Sigmoid colon (tissue), 7 donors: ENCODE data around the gene HNRNPU. TPM values are rescaled to one million over a fixed set of nuclear protein-coding genes. Genes with fewer than 3 reads are reported as not detected.

Source experiments
- DNase-seq: peaks from one replicate; pipeline ENCODE4 v3.0.0-alpha.2; 2019
- H3K27ac ChIP-seq, 4 donors: fragments of 200-600 bp; sonication (generic); one replicate each; pipeline ENCODE4 v1.5.1; 2016 to 2019; ENCODE audit warnings: mild to moderate bottlenecking in 1 of 4
- H3K27me3 ChIP-seq, 3 donors: fragments of 200-600 bp; sonication (generic); one replicate each; pipeline ENCODE4 v1.5.1; 2019; ENCODE audit warnings: mild to moderate bottlenecking in 1 of 3
- H3K36me3 ChIP-seq, 4 donors: fragments of 200-600 bp; sonication (generic); one replicate each; pipeline ENCODE4 v1.5.1; 2016 to 2019
- H3K4me1 ChIP-seq, 4 donors: fragments of 200-600 bp; sonication (generic); one replicate each; pipeline ENCODE4 v1.5.1; 2017 to 2019
- H3K4me3 ChIP-seq, 4 donors: fragments of 200-600 bp; sonication (generic); one replicate each; pipeline ENCODE4 v1.5.1; 2017 to 2019; ENCODE audit warnings: mild to moderate bottlenecking in 2 of 4, moderate library complexity in 1 of 4
- H3K9me3 ChIP-seq, 4 donors: fragments of 200-600 bp in 3 of 4; sonication (generic) in 3 of 4; one replicate each; pipeline versions ENCODE4 v1.5.1 to v1.6.1; 2013 to 2019
- EP300 ChIP-seq, 4 donors: sonication (generic); formaldehyde crosslinking; IDR thresholded peaks; one replicate each; pipeline ENCODE4 v1.6.1; 2017; ENCODE audit warnings: antibody characterized with exemption in 4 of 4
- POLR2A ChIP-seq, 2 donors: fragments of 450-650 bp; IDR thresholded peaks; one replicate each; pipeline ENCODE4 v1.6.1; 2016; ENCODE audit warnings: antibody characterized with exemption in 2 of 2, mild to moderate bottlenecking in 2 of 2, moderate library complexity in 2 of 2
- POLR2AphosphoS5 ChIP-seq, 4 donors: sonication (generic); formaldehyde crosslinking; IDR thresholded peaks; one replicate each; pipeline ENCODE4 v1.6.1; 2017; ENCODE audit warnings: antibody characterized with exemption in 4 of 4
- WGBS, 2 donors: extraction: QIAGEN DNeasy Blood & Tissue Kit; methylation state at CpG; one replicate each; pipeline ENCODE4 v1.1.7; 2013; 5-methylcytosine and 5-hydroxymethylcytosine counted together
- intact Hi-C: fragments of 100-400 bp; cut with DNase I; formaldehyde crosslinking; loops from one replicate; pipeline ENCODE4 v1.15.1; 2023
- polyA plus RNA-seq, 3 donors: library from polyadenylated mRNA; stranded (reverse); fragments of 200-250 nt; gene quantifications; one replicate each; pipeline ENCODE4 v1.2.3, GENCODE V29; 2013
- total RNA-seq, 4 donors: library from RNA; depleted of rRNA; stranded (reverse); fragments of >200 nt; gene quantifications; one replicate each; pipeline ENCODE4 v1.1.0, GENCODE V29; 2016
- TF ChIP-seq, protein P1 (sequence below), 4 experiments: fragments of 450-650 bp in 3 of 4; fragments of 200-600 bp in 1 of 4; IDR thresholded peaks; one replicate each; pipeline ENCODE4 v1.5.1; 2016 to 2019; ENCODE audit warnings: antibody characterized with exemption in 4 of 4, mild to moderate bottlenecking in 3 of 4, moderate library complexity in 2 of 4
- donor health status: healthy with polysubstance abuse.
- donor health status: Bipolar disorder and iron deficiency.
- donor health status: healthy.

HNRNPU gene
- total and polyA plus RNA-seq, 7 donors: 71.0 to 339 (median 264) TPM

DNA sequence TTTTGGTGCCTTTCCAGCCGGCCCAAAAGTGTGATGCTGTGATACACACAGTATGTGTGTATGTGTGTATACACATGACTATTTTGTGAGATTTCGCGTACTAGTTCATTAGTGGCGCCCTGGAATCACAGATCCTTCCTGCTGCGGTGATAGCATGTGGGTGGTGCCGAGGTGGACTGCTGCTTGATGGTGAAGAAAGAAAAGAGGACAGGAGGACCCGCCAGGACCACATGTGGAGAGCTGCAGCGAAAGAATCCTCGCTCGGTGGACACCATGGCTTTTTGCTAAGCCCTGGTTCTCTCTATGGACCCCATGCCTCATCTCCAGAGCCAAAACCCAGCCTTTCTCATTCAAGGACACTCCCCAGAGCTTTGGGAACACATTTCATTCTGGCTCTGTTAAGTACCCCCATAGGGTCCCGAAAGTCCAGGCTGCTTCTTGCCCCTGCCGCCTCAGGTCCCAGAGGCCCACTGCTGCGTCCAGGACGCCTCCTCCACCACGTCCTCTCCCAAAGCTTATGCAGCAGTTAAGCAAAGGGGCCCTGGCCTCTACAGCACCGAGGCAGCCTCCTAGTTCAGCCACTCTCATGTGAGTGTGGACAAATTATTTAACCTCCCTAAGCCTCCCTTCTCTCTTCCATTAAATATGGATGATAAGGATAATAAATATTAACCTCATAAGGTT, 61.6 kb downstream of the HNRNPU start:
- no peak for DNase-seq
- no peaks in the 10 kb centered on the region for H3K36me3 ChIP-seq
- no peak overlapping the region for H3K27ac ChIP-seq
- no peak overlapping the region for H3K4me3 ChIP-seq
- 68 to 78% methylated on average over 16 of the region's 16 CpGs for WGBS, 2 donors
- no peaks in the 10 kb centered on the region for H3K9me3 ChIP-seq
- H3K4me1 ChIP-seq: no peaks in the 10 kb centered on the region
- no peak for TF ChIP-seq POLR2A (IDR thresholded peaks at IDR 0.05)
- no peak for TF ChIP-seq POLR2AphosphoS5 (IDR thresholded peaks at IDR 0.05)
- no peak for TF ChIP-seq EP300 (IDR thresholded peaks at IDR 0.05)
- TF ChIP-seq, protein P1, sequence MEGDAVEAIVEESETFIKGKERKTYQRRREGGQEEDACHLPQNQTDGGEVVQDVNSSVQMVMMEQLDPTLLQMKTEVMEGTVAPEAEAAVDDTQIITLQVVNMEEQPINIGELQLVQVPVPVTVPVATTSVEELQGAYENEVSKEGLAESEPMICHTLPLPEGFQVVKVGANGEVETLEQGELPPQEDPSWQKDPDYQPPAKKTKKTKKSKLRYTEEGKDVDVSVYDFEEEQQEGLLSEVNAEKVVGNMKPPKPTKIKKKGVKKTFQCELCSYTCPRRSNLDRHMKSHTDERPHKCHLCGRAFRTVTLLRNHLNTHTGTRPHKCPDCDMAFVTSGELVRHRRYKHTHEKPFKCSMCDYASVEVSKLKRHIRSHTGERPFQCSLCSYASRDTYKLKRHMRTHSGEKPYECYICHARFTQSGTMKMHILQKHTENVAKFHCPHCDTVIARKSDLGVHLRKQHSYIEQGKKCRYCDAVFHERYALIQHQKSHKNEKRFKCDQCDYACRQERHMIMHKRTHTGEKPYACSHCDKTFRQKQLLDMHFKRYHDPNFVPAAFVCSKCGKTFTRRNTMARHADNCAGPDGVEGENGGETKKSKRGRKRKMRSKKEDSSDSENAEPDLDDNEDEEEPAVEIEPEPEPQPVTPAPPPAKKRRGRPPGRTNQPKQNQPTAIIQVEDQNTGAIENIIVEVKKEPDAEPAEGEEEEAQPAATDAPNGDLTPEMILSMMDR (IDR thresholded peaks at IDR 0.05): no peak
- intact Hi-C loops: no loop called here
- no peaks in the 10 kb centered on the region for H3K27me3 ChIP-seq

DNA sequence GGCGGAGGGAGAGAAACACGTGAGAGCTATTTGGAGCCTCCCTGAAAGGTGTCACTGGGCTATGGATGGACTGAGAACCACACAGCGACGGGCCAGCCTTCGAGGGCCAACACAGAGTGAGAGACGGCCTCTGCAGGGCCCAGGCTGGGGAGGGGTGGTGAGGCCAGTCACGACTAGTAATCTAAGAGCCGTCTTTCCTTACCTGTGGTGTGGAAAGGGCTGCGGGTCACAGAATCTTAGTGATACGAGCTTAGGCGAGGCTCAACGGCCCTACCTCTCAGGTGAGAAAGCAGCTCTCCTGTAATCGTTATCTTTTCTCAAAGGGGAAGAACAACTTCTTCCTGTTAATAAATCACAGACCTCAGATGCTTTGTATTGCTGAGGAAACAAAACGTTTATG, 62.3 kb downstream of the HNRNPU start:
- no peak overlapping the region for H3K27ac ChIP-seq
- intact Hi-C loops: no loop called here
- no peaks in the 10 kb centered on the region for H3K4me1 ChIP-seq
- no peaks in the 10 kb centered on the region for H3K9me3 ChIP-seq
- no peaks in the 10 kb centered on the region for H3K36me3 ChIP-seq
- 33 to 51% methylated on average over 14 of the region's 14 CpGs for WGBS, 2 donors
- DNase-seq: no peak
- TF ChIP-seq POLR2AphosphoS5 (IDR thresholded peaks at IDR 0.05): no peak
- TF ChIP-seq, protein P1 (IDR thresholded peaks at IDR 0.05): no peak
- TF ChIP-seq EP300 (IDR thresholded peaks at IDR 0.05): no peak
- no peak for TF ChIP-seq POLR2A (IDR thresholded peaks at IDR 0.05)
- H3K27me3 ChIP-seq: no peaks in the 10 kb centered on the region
- H3K4me3 ChIP-seq: no peak overlapping the region

- no peak for DNase-seq
- H3K36me3 ChIP-seq: no peaks in the 10 kb centered on the region
- 56 to 76% methylated on average over 14 of the region's 14 CpGs for WGBS, 2 donors
- no peaks in the 10 kb centered on the region for H3K9me3 ChIP-seq
- H3K4me3 ChIP-seq: no peak overlapping the region
- H3K27me3 ChIP-seq: no peaks in the 10 kb centered on the region
- no peak overlapping the region for H3K27ac ChIP-seq
- no peaks in the 10 kb centered on the region for H3K4me1 ChIP-seq
- intact Hi-C loops: loop anchor here (1.0 kb wide), 1 partner anchor 241 kb away; no protein-coding TSS in a partner anchor
- no peak for TF ChIP-seq POLR2A (IDR thresholded peaks at IDR 0.05)
- TF ChIP-seq, protein P1 (IDR thresholded peaks at IDR 0.05): peak in 3 of 4 experiments; percentile 23 to 67 (median 43)
- TF ChIP-seq POLR2AphosphoS5 (IDR thresholded peaks at IDR 0.05): no peak
- no peak for TF ChIP-seq EP300 (IDR thresholded peaks at IDR 0.05)
These were observed 63.1 kb downstream of the HNRNPU start for GRCh38 chr1:244801246-244801645.

DNA sequence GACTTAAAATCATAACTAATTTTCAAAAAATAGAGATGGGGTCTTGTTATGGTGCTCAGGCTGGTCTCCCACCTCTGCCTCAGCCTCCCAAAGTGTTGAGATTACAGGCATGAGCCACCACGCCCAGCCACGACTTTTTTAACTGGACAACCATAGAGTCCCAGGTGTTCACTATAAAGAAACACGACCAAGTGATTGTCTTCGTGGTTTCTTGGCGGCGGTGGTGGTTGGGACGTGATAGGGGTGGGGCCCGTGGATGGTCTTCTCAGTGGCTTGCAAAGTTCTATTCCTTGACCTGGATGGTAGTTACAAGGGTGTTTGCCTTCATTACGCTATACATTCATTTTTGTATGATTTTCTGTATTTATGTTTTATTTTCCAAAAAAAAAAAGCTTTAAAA, 63.5 kb downstream of the HNRNPU start:
- no peak overlapping the region for H3K27ac ChIP-seq
- no peaks in the 10 kb centered on the region for H3K9me3 ChIP-seq
- TF ChIP-seq POLR2AphosphoS5 (IDR thresholded peaks at IDR 0.05) (no peak), POLR2A (IDR thresholded peaks at IDR 0.05) (no peak)
- no peaks in the 10 kb centered on the region for H3K27me3 ChIP-seq
- H3K4me3 ChIP-seq: no peak overlapping the region
- WGBS, 2 donors: 86 to 87% methylated on average over 9 of the region's 9 CpGs
- no peak for DNase-seq
- H3K4me1 ChIP-seq: no peaks in the 10 kb centered on the region
- H3K36me3 ChIP-seq: no peaks in the 10 kb centered on the region
- intact Hi-C loops: loop anchor here (1.0 kb wide), 1 partner anchor 241 kb away; no protein-coding TSS in a partner anchor

Other genes starting within 250 kb of the HNRNPU start
- gene DESI2, start 211.4 kb downstream of the HNRNPU start, total RNA-seq: 10 to 100 TPM; 34.2 to 37.3 (median 36.9) TPM
- gene DESI2, start 211.4 kb downstream of the HNRNPU start, polyA plus RNA-seq: 10 to 100 TPM; 15.0 to 24.5 (median 17.0) TPM
- 100 to 1,000 TPM in 1 of 4 donors, 10 to 100 TPM in 3; 59.7 to 132 (median 79.9) TPM for gene COX20, start 28.9 kb downstream of the HNRNPU start, total RNA-seq
- 10 to 100 TPM; 35.2 to 62.4 (median 53.5) TPM for gene COX20, start 28.9 kb downstream of the HNRNPU start, polyA plus RNA-seq